Measurements from ENCODE around the gene TEAD2.
"Not testable (repeated sequence)": the region's sequence is repeated elsewhere in the genome, so short reads cannot be mapped to it uniquely, and the experiment has no call there.

Gene TEAD2

GRCh38 chr19:49347191-49347590, 15.0 kb downstream of the TEAD2 start:
- DNase-seq = no peak

- no peak for DNase-seq
Measured at GRCh38 chr19:49344505-49345423, 17.5 kb downstream of the TEAD2 start.

- DNase-seq = no peak
Measured at GRCh38 chr19:49343123-49343522, 19.1 kb downstream of the TEAD2 start.

- DNase-seq = no peak
Measured at GRCh38 chr19:49342291-49342721, 19.9 kb downstream of the TEAD2 start.

GRCh38 chr19:49340865-49341718, 21.1 kb downstream of the TEAD2 start:
- no peak for DNase-seq

- peak; percentile 87 for DNase-seq
Measured at GRCh38 chr19:49340069-49340864, 21.9 kb downstream of the TEAD2 start.

- peak; percentile 96 for DNase-seq
Measured at GRCh38 chr19:49339301-49340068, 22.7 kb downstream of the TEAD2 start.

- peak; percentile 80 for DNase-seq
Measured at GRCh38 chr19:49338691-49339300, 23.4 kb downstream of the TEAD2 start.

GRCh38 chr19:49338023-49338677, 24.1 kb downstream of the TEAD2 start:
- DNase-seq = no peak

GRCh38 chr19:49337267-49338022, 24.8 kb downstream of the TEAD2 start:
- DNase-seq = no peak

GRCh38 chr19:49336482-49337266, 25.5 kb downstream of the TEAD2 start:
- DNase-seq = no peak

- no peak for DNase-seq
Measured at GRCh38 chr19:49335784-49336481, 26.3 kb downstream of the TEAD2 start.

GRCh38 chr19:49335071-49335783, 27.0 kb downstream of the TEAD2 start, which contains the start of gene CD37:
Gene CD37, plus strand, starts transcription at chr19:49335406. Its CDS starts 135 bp downstream, at chr19:49335541.
- DNase-seq = no peak

- DNase-seq = no peak
Measured at GRCh38 chr19:49333811-49334288, 28.4 kb downstream of the TEAD2 start.

- no peak for DNase-seq
Measured at GRCh38 chr19:49333418-49333805, 28.8 kb downstream of the TEAD2 start.

GRCh38 chr19:49332691-49333417, 29.4 kb downstream of the TEAD2 start:
- DNase-seq = not testable (repeated sequence)

GRCh38 chr19:49331616-49332055, 30.6 kb downstream of the TEAD2 start:
- DNase-seq = no peak

All from DMS153 (cell line).